HepG2 (cell line): ENCODE measurements around the gene MAGEB2. TPM values are rescaled to one million over a fixed set of nuclear protein-coding genes. Genes with fewer than 3 reads are reported as not detected.

Experiments used
- ATAC-seq: fragments of 200-7000 bp; cut with Tn5 transposase; 3 replicates; pipeline ENCODE4 v1.9.1; 2020; ENCODE audit warnings: mild to moderate bottlenecking, moderate library complexity
- Bru-seq: library from RNA; stranded (reverse); fragments of 400-500 nt; gene quantifications from one replicate; lab custom pipeline; 2021; lab: Mats Ljungman, UMichigan
- BruChase-seq, 2 experiments: library from RNA; stranded (reverse); fragments of 400-500 nt; gene quantifications; one replicate each; lab custom pipeline; 2021; lab: Mats Ljungman, UMichigan
- BruUV-seq: library from RNA; stranded (reverse); fragments of 400-500 nt; replicated peaks from 2 replicates; lab custom pipeline; 2021; lab: Mats Ljungman, UMichigan
- CTCF ChIA-PET: fragments of 300-600 bp; formaldehyde crosslinking; extraction: SDS; loops from one replicate; lab custom pipeline; 2021; ENCODE audit warnings: low total read pairs, inconsistent platforms, low intra/inter-chr PET ratio; lab: Yijun Ruan, JAX
- POLR2A ChIA-PET: fragments of 350-600 bp; sonication (Branson Sonifier 250); formaldehyde crosslinking; loops from one replicate; lab custom pipeline; 2020; ENCODE audit warnings: antibody characterized with exemption, inconsistent platforms; lab: Yijun Ruan, JAX
- DNase-seq: peaks from one replicate; pipeline ENCODE4 v3.0.0-alpha.2; 2015; ENCODE audit warnings: low spot score
- FAIRE-seq: peaks from 3 replicates; lab custom pipeline; 2011; peaks lifted over from hg19 to GRCh38; lab: Jason Lieb, UNC
- H2AFZ ChIP-seq: one replicate; pipeline ENCODE4 v1.6.1; 2011; ENCODE audit warnings: low read length, inconsistent platforms
- H3K27ac ChIP-seq: fragments of 300-600 bp; 3 replicates; pipeline ENCODE4 v1.8.0; 2011; ENCODE audit warnings: mixed run types, mild to moderate bottlenecking, mixed read lengths, low read length, inconsistent platforms; ENCODE audit not compliant: insufficient read depth; ENCODE audit errors: extremely low read length
- H3K27me3 ChIP-seq, 2 experiments: fragments of 200-600 bp in 1 of 2; 2 replicates in 1 of 2; 3 replicates in 1 of 2; pipeline versions ENCODE4 v1.6.0 to v1.8.0; 2011; ENCODE audit warnings: low read length in 2 of 2, mild to moderate bottlenecking in 2 of 2, moderate library complexity in 2 of 2, inconsistent platforms in 1 of 2; ENCODE audit not compliant: insufficient read depth in 2 of 2, control insufficient read depth in 1 of 2
- H3K36me3 ChIP-seq, 2 experiments: fragments of 200-600 bp in 1 of 2; replicated peaks in 1 of 2; 2 replicates in 1 of 2; 3 replicates in 1 of 2; pipeline versions ENCODE4 v1.5.1 to v1.8.0; 2011; ENCODE audit warnings: low read length in 2 of 2, inconsistent platforms in 1 of 2; ENCODE audit not compliant: insufficient read depth in 2 of 2, control insufficient read depth in 1 of 2
- H3K4me1 ChIP-seq: 2 replicates; pipeline ENCODE4 v1.5.1; 2012; ENCODE audit warnings: low read length, inconsistent platforms; ENCODE audit not compliant: insufficient read depth
- H3K4me2 ChIP-seq: 2 replicates; pipeline ENCODE4 v1.6.0; 2011; ENCODE audit warnings: low read depth, low read length, inconsistent platforms
- H3K4me3 ChIP-seq, 3 experiments: fragments of 200-600 bp in 1 of 3; sonication (generic), shearing (Covaris generic) in 1 of 3; replicated peaks in 1 of 3; 2 replicates each; pipeline ENCODE4 v1.5.1; 2011 to 2016; ENCODE audit warnings: low read length in 3 of 3, inconsistent platforms in 2 of 3, low read depth in 2 of 3, mild to moderate bottlenecking in 2 of 3, control low read depth in 1 of 3, mixed read lengths in 1 of 3; ENCODE audit not compliant: insufficient read depth in 1 of 3
- H3K79me2 ChIP-seq: one replicate; pipeline ENCODE4 v1.6.1; 2011; ENCODE audit warnings: low read length, inconsistent platforms; ENCODE audit not compliant: insufficient read depth
- H3K9ac ChIP-seq: 2 replicates; pipeline ENCODE4 v1.6.0; 2011; ENCODE audit warnings: mild to moderate bottlenecking, low read depth, low read length, inconsistent platforms; ENCODE audit not compliant: insufficient read depth
- H3K9me3 ChIP-seq: 2 replicates; pipeline ENCODE4 v1.5.1; 2012; ENCODE audit warnings: mild to moderate bottlenecking, low read length
- H4K20me1 ChIP-seq: 2 replicates; pipeline ENCODE4 v1.6.0; 2011; ENCODE audit warnings: inconsistent platforms, mild to moderate bottlenecking, low read length, moderate library complexity; ENCODE audit not compliant: insufficient read depth
- BATF2 ChIP-seq: sonication (generic); formaldehyde crosslinking; IDR thresholded peaks from 2 replicates; pipeline ENCODE4 v1.8.0; 2022; ENCODE audit warnings: mild to moderate bottlenecking, missing genetic modification reagents, moderate library complexity
- FOSL2 ChIP-seq: sonication (generic); formaldehyde crosslinking; IDR thresholded peaks from 2 replicates; pipeline ENCODE4 v1.4.0; 2020; ENCODE audit warnings: missing genetic modification reagents
- GABPA ChIP-seq, 2 experiments: IDR thresholded peaks; 2 replicates each; pipeline ENCODE4 v1.6.1; 2011 to 2016; ENCODE audit warnings: low read depth in 2 of 2, low read length in 1 of 2, missing biosample characterization in 1 of 2, missing genetic modification characterization in 1 of 2
- GABPB1 ChIP-seq: IDR thresholded peaks from 2 replicates; pipeline ENCODE4 v1.6.1; 2016; ENCODE audit warnings: mild to moderate bottlenecking, missing genetic modification reagents, moderate library complexity, missing compliant biosample characterization
- KAT2B ChIP-seq: fragments of 150-350 bp; IDR thresholded peaks from 2 replicates; pipeline ENCODE4 v1.6.1; 2014; ENCODE audit warnings: low read depth, low read length, borderline replicate concordance
- MED8 ChIP-seq: sonication (generic); formaldehyde crosslinking; IDR thresholded peaks from 2 replicates; pipeline ENCODE4 v1.8.1; 2023; ENCODE audit warnings: mild to moderate bottlenecking, missing genetic modification reagents; ENCODE audit not compliant: insufficient replicate concordance
- WIZ ChIP-seq: sonication (generic); formaldehyde crosslinking; IDR thresholded peaks from 2 replicates; pipeline ENCODE4 v1.5.1; 2020; ENCODE audit warnings: mild to moderate bottlenecking, missing genetic modification reagents
- ZBTB1 ChIP-seq: sonication (generic); formaldehyde crosslinking; IDR thresholded peaks from 2 replicates; pipeline ENCODE4 v1.4.0; 2020; ENCODE audit warnings: missing genetic modification reagents, borderline replicate concordance
- ZMAT3 ChIP-seq: sonication (generic); formaldehyde crosslinking; conservative IDR thresholded peaks from 2 replicates; pipeline ENCODE4 v1.7.0; 2021; ENCODE audit warnings: missing genetic modification reagents
- ZNF549 ChIP-seq: sonication (generic); formaldehyde crosslinking; IDR thresholded peaks from 2 replicates; pipeline ENCODE4 v1.5.0; 2020; ENCODE audit warnings: missing genetic modification reagents
- WGBS: methylation state at CpG from one replicate; pipeline ENCODE4 v1.1.6; 2017; ENCODE audit warnings: low lambda C conversion rate; 5-methylcytosine and 5-hydroxymethylcytosine counted together
- in situ Hi-C: cut with HindIII; loops from 2 replicates; pipeline ENCODE4 v1.10.0; 2017; ENCODE audit warnings: low pct_unique_long_range_greater_than_20kb; ENCODE audit not compliant: extremely low pct_ligation_motif_present
- intact Hi-C: fragments of 100-400 bp; cut with micrococcal nuclease; formaldehyde crosslinking; loops from one replicate; pipeline ENCODE4 v1.10.0; 2022; ENCODE audit not compliant: unreplicated experiment
- long read RNA-seq, 2 experiments: library from RNA in 1 of 2; library from polyadenylated mRNA in 1 of 2; stranded (forward) in 1 of 2; unstranded in 1 of 2; transcript quantifications; one replicate each; pipeline ENCODE4 v2.0.0, GENCODE V29; 2019 to 2022
- polyA minus RNA-seq, 3 experiments: library from RNA; depleted of rRNA, polyadenylated mRNA; stranded (reverse); fragments of >200 nt; gene quantifications; 2 replicates each; pipeline ENCODE4 v1.2.3, GENCODE V29; 2011; ENCODE audit warnings: low replicate concordance in 1 of 3
- polyA plus RNA-seq, 8 experiments: library from polyadenylated mRNA; depleted of rRNA in 3 of 8; stranded (reverse) in 7 of 8; unstranded in 1 of 8; fragments of >200 nt; fragmentation: Illumina TruSeq in 4 of 8; extraction: Trizol in 4 of 8; gene quantifications; 2 replicates each; pipeline versions ENCODE4 v1.2.1 to v1.2.3, GENCODE V29; 2011 to 2016; ENCODE audit warnings: low read depth in 4 of 8, missing spikeins in 1 of 8, mixed read lengths in 1 of 8; ENCODE audit not compliant: insufficient read depth in 1 of 8
- total RNA-seq, 5 experiments: library from RNA; depleted of rRNA; stranded (reverse); fragments of >200 nt; fragmentation: Illumina TruSeq; extraction: Trizol; gene quantifications; 2 replicates each; pipeline ENCODE4 v1.2.3, GENCODE V29; 2016; ENCODE audit warnings: low read depth in 1 of 5

Gene MAGEB2
- total RNA-seq (2016; rRNA removed; fragmentation: Illumina TruSeq; extraction: Trizol) (not detected in 2 replicates), polyA plus RNA-seq (2011; rRNA removed) (not detected in 2 replicates), polyA minus RNA-seq (2011; rRNA and poly(A)+ RNA removed; ENCODE audit: low replicate concordance) (not detected in 2 replicates), Bru-seq, nascent RNA (not detected), BruChase-seq, experiment 1, labeled RNA remaining after a 6-hour chase (not detected), BruChase-seq, experiment 2, labeled RNA remaining after a 2-hour chase (not detected)
- total RNA-seq (2016; cell fraction: cytosol; rRNA removed; fragmentation: Illumina TruSeq; extraction: Trizol; ENCODE audit: low read depth): not detected in 2 replicates
- not detected in 2 replicates for total RNA-seq (2016; cell fraction: insoluble cytoplasmic fraction; rRNA removed; fragmentation: Illumina TruSeq; extraction: Trizol)
- not detected in 2 replicates for total RNA-seq (2016; cell fraction: membrane; rRNA removed; fragmentation: Illumina TruSeq; extraction: Trizol)
- total RNA-seq (2016; cell fraction: nucleus; rRNA removed; fragmentation: Illumina TruSeq; extraction: Trizol): not detected in 2 replicates
- polyA plus RNA-seq (2011; cell fraction: cytosol; rRNA removed): not detected in 2 replicates
- not detected in 2 replicates for polyA plus RNA-seq (2011; cell fraction: nucleus; rRNA removed)
- polyA plus RNA-seq (2012): not detected in 2 replicates
- polyA plus RNA-seq (2016; cell fraction: cytosol; fragmentation: Illumina TruSeq; extraction: Trizol; ENCODE audit: low read depth): not detected in 2 replicates
- not detected in 2 replicates for polyA plus RNA-seq (2016; cell fraction: insoluble cytoplasmic fraction; fragmentation: Illumina TruSeq; extraction: Trizol; ENCODE audit: low read depth)
- not detected in 2 replicates for polyA plus RNA-seq (2016; cell fraction: membrane; fragmentation: Illumina TruSeq; extraction: Trizol; ENCODE audit: low read depth)
- not detected in 2 replicates for polyA plus RNA-seq (2016; cell fraction: nucleus; fragmentation: Illumina TruSeq; extraction: Trizol; ENCODE audit: insufficient read depth, low read depth)
- not detected in 2 replicates for polyA minus RNA-seq (2011; cell fraction: cytosol; rRNA and poly(A)+ RNA removed)
- not detected in 2 replicates for polyA minus RNA-seq (2011; cell fraction: nucleus; rRNA and poly(A)+ RNA removed)
- long read RNA-seq, experiment 1: 0 reads
- long read RNA-seq, experiment 2: 0 reads

- Histone ChIP-seq H2AFZ (no peak within 1 kb of the TSS), H3K9me3 (no peaks in the 10 kb centered on the region), H3K4me2 (no peak within 1 kb of the TSS), H3K9ac (no peak within 1 kb of the TSS), H3K36me3 (no peaks in the 10 kb centered on the region), H3K27ac (no peak within 1 kb of the TSS), H4K20me1 (no peaks in the 10 kb centered on the region), H3K79me2 (no peaks in the 10 kb centered on the region), H3K27me3 (no peaks in the 10 kb centered on the region), H3K4me3 (no peak within 1 kb of the TSS), H3K4me1 (no peaks in the 10 kb centered on the region)
- TF ChIP-seq FOSL2 (CRISPR knock-in tag): 0 out of 2 replicates have a peak, but pooled peaks have one; percentile 16
- no peak for TF ChIP-seq ZBTB1 (CRISPR knock-in tag)
- TF ChIP-seq GABPB1: peak; percentile 49; the same call in 1 of the 2 replicates
- TF ChIP-seq GABPA (IDR thresholded peaks at IDR 0.05; ENCODE audit: low read depth, low read length): no peak
- TF ChIP-seq GABPA (CRISPR knock-in tag; IDR thresholded peaks at IDR 0.05; ENCODE audit: low read depth): 0 out of 2 replicates have a peak, but pooled peaks have one; percentile 14
- no peak for TF ChIP-seq WIZ (CRISPR knock-in tag)
- TF ChIP-seq MED8: no peak
- no peak for TF ChIP-seq KAT2B
- TF ChIP-seq BATF2: no peak
- no peak for TF ChIP-seq ZMAT3
- no peak for TF ChIP-seq ZNF549 (CRISPR knock-in tag)
- POLR2A ChIA-PET: no interaction called here
- CTCF ChIA-PET: no interaction called here
- ATAC-seq (peak; percentile 57; the same call in 2 of the 3 replicates), FAIRE-seq (no peak), DNase-seq (no peak)
- WGBS: 94% methylated on average over 6 of the region's 29 CpGs
- in situ Hi-C loops: no loop called here
- BruUV-seq: no TSS peak
- intact Hi-C loops: no loop called here
Measured at GRCh38 chrX:30215357-30215843, at the start of gene MAGEB2. Gene MAGEB2 (plus strand): TSS chrX:30215563. CDS start chrX:30218581, 3,018 bp downstream.
